ENCODE measurements around the gene PAX1. TPM values are rescaled to one million over a fixed set of nuclear protein-coding genes. Genes with fewer than 3 reads are reported as not detected.

The PAX1 gene
- total and polyA plus RNA-seq, 7 experiments from 2014 or later = not detected

GRCh38 chr20:21670981-21671380 lies 34.5 kb upstream of the PAX1 start:
- intact Hi-C loops (cut with micrococcal nuclease) = no loop called here
- Mint-ChIP-seq H3K9me3 (peaks cover 0 to 8% (median 3%) of the 10 kb centered on the region in 11 donors), H3K27ac (no peak overlapping the region), H3K4me3 (no peak overlapping the region), H3K27me3 (peaks cover 0 to 22% (median 6%) of the 10 kb centered on the region in 5 donors), H3K36me3 (no peaks in the 10 kb centered on the region), H3K4me1 (no peaks in the 10 kb centered on the region)
- no peak overlapping the region for H3K27ac ChIP-seq (ENCODE audit: low read depth, low read length)
- H3K4me1 ChIP-seq (ENCODE audit: control insufficient read depth in 2 of 2, insufficient read depth in 2 of 2, low read length in 2 of 2) = no peaks in the 10 kb centered on the region
- POLR2A ChIA-PET = no interaction called here
- H3K9me3 ChIP-seq (ENCODE audit: control insufficient read depth in 2 of 3, low read length in 3 of 3) = no peaks in the 10 kb centered on the region
- CTCF ChIA-PET = no interaction called here
- H3K36me3 ChIP-seq (ENCODE audit: control insufficient read depth in 2 of 3, insufficient read depth in 3 of 3, low read length in 3 of 3) = no peaks in the 10 kb centered on the region
- no peak for ATAC-seq
- no peak for DNase-seq
- no peak overlapping the region for H3K4me3 ChIP-seq (ENCODE audit: low read length)
- no peaks in the 10 kb centered on the region for H3K27me3 ChIP-seq (ENCODE audit: control insufficient read depth in 2 of 2, insufficient read depth in 2 of 2, low read length in 2 of 2)

- Mint-ChIP-seq H3K27ac (no peak overlapping the region), H3K27me3 (peaks cover 0 to 36% (median 6%) of the 10 kb centered on the region in 5 donors), H3K4me1 (no peaks in the 10 kb centered on the region), H3K9me3 (peaks cover 0 to 8% (median 3%) of the 10 kb centered on the region in 11 donors), H3K4me3 (no peak overlapping the region), H3K36me3 (no peaks in the 10 kb centered on the region)
- ATAC-seq = no peak
- POLR2A ChIA-PET = no interaction called here
- Histone ChIP-seq H3K27me3 (ENCODE audit: control insufficient read depth in 2 of 2, insufficient read depth in 2 of 2, low read length in 2 of 2) (no peaks in the 10 kb centered on the region), H3K4me3 (ENCODE audit: low read length) (no peak overlapping the region), H3K4me1 (ENCODE audit: control insufficient read depth in 2 of 2, insufficient read depth in 2 of 2, low read length in 2 of 2) (no peaks in the 10 kb centered on the region), H3K36me3 (ENCODE audit: control insufficient read depth in 2 of 3, insufficient read depth in 3 of 3, low read length in 3 of 3) (no peaks in the 10 kb centered on the region), H3K27ac (ENCODE audit: low read depth, low read length) (no peak overlapping the region), H3K9me3 (ENCODE audit: control insufficient read depth in 2 of 3, low read length in 3 of 3) (no peaks in the 10 kb centered on the region)
- intact Hi-C loops (cut with micrococcal nuclease) = no loop called here
- DNase-seq = no peak
- CTCF ChIA-PET = no interaction called here
These were observed 28.2 kb upstream of the PAX1 start for GRCh38 chr20:21677261-21677660.

- intact Hi-C loops (cut with micrococcal nuclease) = no loop called here
- ATAC-seq (no peak), DNase-seq (no peak)
- CTCF ChIA-PET = no interaction called here
- Mint-ChIP-seq H3K27ac (no peak overlapping the region), H3K9me3 (peaks cover 0 to 8% (median 3%) of the 10 kb centered on the region in 11 donors), H3K4me1 (no peaks in the 10 kb centered on the region), H3K27me3 (peaks cover 0 to 38% (median 6%) of the 10 kb centered on the region in 5 donors), H3K36me3 (no peaks in the 10 kb centered on the region), H3K4me3 (no peak overlapping the region)
- H3K4me1 ChIP-seq (ENCODE audit: control insufficient read depth in 2 of 2, insufficient read depth in 2 of 2, low read length in 2 of 2) = no peaks in the 10 kb centered on the region
- H3K27me3 ChIP-seq (ENCODE audit: control insufficient read depth in 2 of 2, insufficient read depth in 2 of 2, low read length in 2 of 2) = no peaks in the 10 kb centered on the region
- H3K27ac ChIP-seq (ENCODE audit: low read depth, low read length) = no peak overlapping the region
- POLR2A ChIA-PET = no interaction called here
- H3K36me3 ChIP-seq (ENCODE audit: control insufficient read depth in 2 of 3, insufficient read depth in 3 of 3, low read length in 3 of 3) = no peaks in the 10 kb centered on the region
- no peaks in the 10 kb centered on the region for H3K9me3 ChIP-seq (ENCODE audit: control insufficient read depth in 2 of 3, low read length in 3 of 3)
- H3K4me3 ChIP-seq (ENCODE audit: low read length) = no peak overlapping the region
These were observed 27.7 kb upstream of the PAX1 start for GRCh38 chr20:21677781-21678180.

- Histone ChIP-seq H3K27me3 (ENCODE audit: control insufficient read depth in 2 of 2, insufficient read depth in 2 of 2, low read length in 2 of 2) (no peaks in the 10 kb centered on the region), H3K27ac (ENCODE audit: low read depth, low read length) (no peak overlapping the region), H3K36me3 (ENCODE audit: control insufficient read depth in 2 of 3, insufficient read depth in 3 of 3, low read length in 3 of 3) (no peaks in the 10 kb centered on the region), H3K9me3 (ENCODE audit: control insufficient read depth in 2 of 3, low read length in 3 of 3) (no peaks in the 10 kb centered on the region), H3K4me3 (ENCODE audit: low read length) (no peak overlapping the region), H3K4me1 (ENCODE audit: control insufficient read depth in 2 of 2, insufficient read depth in 2 of 2, low read length in 2 of 2) (no peaks in the 10 kb centered on the region)
- no peaks in the 10 kb centered on the region for H3K36me3 Mint-ChIP-seq
- peaks cover 0 to 19% (median 3%) of the 10 kb centered on the region in 5 donors for H3K27me3 Mint-ChIP-seq
- H3K27ac Mint-ChIP-seq = no peak overlapping the region
- intact Hi-C loops (cut with micrococcal nuclease) = no loop called here
- H3K4me1 Mint-ChIP-seq = no peaks in the 10 kb centered on the region
- ChIA-PET CTCF (no interaction called here), POLR2A (no interaction called here)
- peaks cover 0 to 3% (median 0%) of the 10 kb centered on the region in 11 donors for H3K9me3 Mint-ChIP-seq
- ATAC-seq (no peak), DNase-seq (no peak)
- no peak overlapping the region for H3K4me3 Mint-ChIP-seq
These were observed 24.1 kb upstream of the PAX1 start for GRCh38 chr20:21681234-21681921.

GRCh38 chr20:21681922-21682318 lies 23.5 kb upstream of the PAX1 start:
- H3K27me3 Mint-ChIP-seq = peaks cover 0 to 17% (median 3%) of the 10 kb centered on the region in 5 donors
- DNase-seq (no peak), ATAC-seq (no peak)
- H3K27ac ChIP-seq (ENCODE audit: low read depth, low read length) = no peak overlapping the region
- no peaks in the 10 kb centered on the region for H3K36me3 ChIP-seq (ENCODE audit: control insufficient read depth in 2 of 3, insufficient read depth in 3 of 3, low read length in 3 of 3)
- no peak overlapping the region for H3K4me3 Mint-ChIP-seq
- H3K36me3 Mint-ChIP-seq = no peaks in the 10 kb centered on the region
- H3K4me1 ChIP-seq (ENCODE audit: control insufficient read depth in 2 of 2, insufficient read depth in 2 of 2, low read length in 2 of 2) = no peaks in the 10 kb centered on the region
- ChIA-PET POLR2A (no interaction called here), CTCF (no interaction called here)
- H3K27me3 ChIP-seq (ENCODE audit: control insufficient read depth in 2 of 2, insufficient read depth in 2 of 2, low read length in 2 of 2) = no peaks in the 10 kb centered on the region
- no peaks in the 10 kb centered on the region for H3K9me3 ChIP-seq (ENCODE audit: control insufficient read depth in 2 of 3, low read length in 3 of 3)
- H3K27ac Mint-ChIP-seq = no peak overlapping the region
- H3K4me3 ChIP-seq (ENCODE audit: low read length) = no peak overlapping the region
- intact Hi-C loops (cut with micrococcal nuclease) = no loop called here
- H3K9me3 Mint-ChIP-seq = peaks cover 0 to 3% (median 0%) of the 10 kb centered on the region in 11 donors
- no peaks in the 10 kb centered on the region for H3K4me1 Mint-ChIP-seq

- no peak for ATAC-seq
- Histone ChIP-seq H3K27ac (ENCODE audit: low read depth, low read length) (no peak overlapping the region), H3K4me3 (ENCODE audit: low read length) (no peak overlapping the region), H3K9me3 (ENCODE audit: control insufficient read depth in 2 of 3, low read length in 3 of 3) (no peaks in the 10 kb centered on the region), H3K36me3 (ENCODE audit: control insufficient read depth in 2 of 3, insufficient read depth in 3 of 3, low read length in 3 of 3) (no peaks in the 10 kb centered on the region), H3K4me1 (ENCODE audit: control insufficient read depth in 2 of 2, insufficient read depth in 2 of 2, low read length in 2 of 2) (no peaks in the 10 kb centered on the region), H3K27me3 (ENCODE audit: control insufficient read depth in 2 of 2, insufficient read depth in 2 of 2, low read length in 2 of 2) (no peaks in the 10 kb centered on the region)
- DNase-seq = no peak
- intact Hi-C loops (cut with micrococcal nuclease) = no loop called here
- ChIA-PET POLR2A (no interaction called here), CTCF (no interaction called here)
- H3K27me3 Mint-ChIP-seq = peaks cover 0 to 21% (median 3%) of the 10 kb centered on the region in 5 donors
- no peaks in the 10 kb centered on the region for H3K36me3 Mint-ChIP-seq
- H3K4me1 Mint-ChIP-seq = no peaks in the 10 kb centered on the region
- H3K4me3 Mint-ChIP-seq = no peak overlapping the region
- peaks cover 0 to 3% (median 0%) of the 10 kb centered on the region in 11 donors for H3K9me3 Mint-ChIP-seq
- no peak overlapping the region for H3K27ac Mint-ChIP-seq
These were observed 22.9 kb upstream of the PAX1 start for GRCh38 chr20:21682521-21682954.

DNA sequence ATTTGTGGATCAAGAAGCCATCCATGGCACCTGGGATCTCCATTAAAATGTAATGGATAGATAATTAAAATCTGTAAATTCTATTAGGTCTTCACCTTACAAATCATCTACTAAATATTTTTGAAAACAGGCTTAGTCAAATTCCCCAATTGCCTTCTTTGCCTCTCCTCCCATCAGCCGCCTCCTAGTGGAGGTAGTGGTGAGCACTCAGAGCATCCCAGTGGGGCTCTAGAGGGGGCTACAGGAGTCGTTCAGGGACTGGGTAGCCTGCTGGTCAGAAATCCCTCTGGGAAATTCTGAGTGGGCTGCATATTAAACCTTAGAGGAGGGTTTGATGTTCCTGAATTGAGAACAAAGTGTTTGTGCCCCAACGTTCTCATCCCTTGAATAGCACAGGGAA lies 20.8 kb upstream of the PAX1 start:
- Histone ChIP-seq H3K27ac (ENCODE audit: low read depth, low read length) (no peak overlapping the region), H3K4me3 (ENCODE audit: low read length) (no peak overlapping the region), H3K36me3 (ENCODE audit: control insufficient read depth in 2 of 3, insufficient read depth in 3 of 3, low read length in 3 of 3) (no peaks in the 10 kb centered on the region), H3K27me3 (ENCODE audit: control insufficient read depth in 2 of 2, insufficient read depth in 2 of 2, low read length in 2 of 2) (no peaks in the 10 kb centered on the region), H3K4me1 (ENCODE audit: control insufficient read depth in 2 of 2, insufficient read depth in 2 of 2, low read length in 2 of 2) (no peaks in the 10 kb centered on the region), H3K9me3 (ENCODE audit: control insufficient read depth in 2 of 3, low read length in 3 of 3) (no peaks in the 10 kb centered on the region)
- POLR2A ChIA-PET = no interaction called here
- Mint-ChIP-seq H3K27ac (no peak overlapping the region), H3K36me3 (no peaks in the 10 kb centered on the region), H3K4me3 (no peak overlapping the region), H3K27me3 (peaks cover 0 to 30% (median 6%) of the 10 kb centered on the region in 5 donors), H3K4me1 (no peaks in the 10 kb centered on the region), H3K9me3 (peaks cover 0 to 3% (median 0%) of the 10 kb centered on the region in 11 donors)
- CTCF ChIA-PET = no interaction called here
- intact Hi-C loops (cut with micrococcal nuclease) = no loop called here
- DNase-seq (no peak), ATAC-seq (no peak)

All from naive thymus-derived CD4-positive, alpha-beta T cell (primary cell).